ENCODE data around the gene ALG10B.
A peak's percentile ranks its signal among the peaks of the same experiment; 100 is the strongest.
"Not testable (repeated sequence)": the region's sequence is repeated elsewhere in the genome, so short reads cannot be mapped to it uniquely, and the experiment has no call there.

ALG10B gene, protein sequence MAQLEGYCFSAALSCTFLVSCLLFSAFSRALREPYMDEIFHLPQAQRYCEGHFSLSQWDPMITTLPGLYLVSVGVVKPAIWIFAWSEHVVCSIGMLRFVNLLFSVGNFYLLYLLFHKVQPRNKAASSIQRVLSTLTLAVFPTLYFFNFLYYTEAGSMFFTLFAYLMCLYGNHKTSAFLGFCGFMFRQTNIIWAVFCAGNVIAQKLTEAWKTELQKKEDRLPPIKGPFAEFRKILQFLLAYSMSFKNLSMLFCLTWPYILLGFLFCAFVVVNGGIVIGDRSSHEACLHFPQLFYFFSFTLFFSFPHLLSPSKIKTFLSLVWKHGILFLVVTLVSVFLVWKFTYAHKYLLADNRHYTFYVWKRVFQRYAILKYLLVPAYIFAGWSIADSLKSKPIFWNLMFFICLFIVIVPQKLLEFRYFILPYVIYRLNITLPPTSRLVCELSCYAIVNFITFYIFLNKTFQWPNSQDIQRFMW

DNA sequence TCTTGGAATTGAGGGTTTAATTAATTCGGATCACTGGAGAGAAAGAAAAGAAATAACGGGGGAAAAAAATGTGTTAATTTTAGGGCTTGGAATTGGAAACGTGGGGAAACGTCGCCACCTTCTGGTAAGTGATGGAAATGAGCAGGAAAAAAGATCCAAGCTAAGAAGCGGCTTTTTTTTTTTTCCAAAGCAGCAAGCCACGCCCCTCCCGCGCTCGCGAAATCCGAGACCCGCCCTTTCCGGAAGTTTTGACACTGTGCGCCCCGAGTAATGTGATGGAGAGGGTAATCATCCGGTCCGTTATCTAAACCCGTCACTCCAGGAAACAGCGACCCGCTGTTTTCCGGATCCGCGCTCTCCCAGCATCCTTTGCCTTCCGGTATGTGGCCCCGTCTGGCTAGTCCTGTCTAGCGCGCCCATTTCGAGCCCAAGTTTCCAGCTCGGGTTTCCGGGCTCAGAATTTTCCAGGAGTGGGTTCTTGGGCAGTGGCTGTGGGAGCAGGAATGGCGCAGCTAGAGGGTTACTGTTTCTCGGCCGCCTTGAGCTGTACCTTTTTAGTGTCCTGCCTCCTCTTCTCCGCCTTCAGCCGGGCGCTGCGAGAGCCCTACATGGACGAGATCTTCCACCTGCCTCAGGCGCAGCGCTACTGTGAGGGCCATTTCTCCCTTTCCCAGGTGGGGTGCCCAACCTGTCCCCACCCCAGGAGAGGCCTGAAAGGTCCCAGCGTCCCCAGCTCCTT lies at the start of gene ALG10B:
ALG10B (plus strand) TSS at position 384 of the 739 bp plus-strand sequence; CDS start at position 504, 120 bp downstream.
- DNase-seq = peak; percentile 75

DNA sequence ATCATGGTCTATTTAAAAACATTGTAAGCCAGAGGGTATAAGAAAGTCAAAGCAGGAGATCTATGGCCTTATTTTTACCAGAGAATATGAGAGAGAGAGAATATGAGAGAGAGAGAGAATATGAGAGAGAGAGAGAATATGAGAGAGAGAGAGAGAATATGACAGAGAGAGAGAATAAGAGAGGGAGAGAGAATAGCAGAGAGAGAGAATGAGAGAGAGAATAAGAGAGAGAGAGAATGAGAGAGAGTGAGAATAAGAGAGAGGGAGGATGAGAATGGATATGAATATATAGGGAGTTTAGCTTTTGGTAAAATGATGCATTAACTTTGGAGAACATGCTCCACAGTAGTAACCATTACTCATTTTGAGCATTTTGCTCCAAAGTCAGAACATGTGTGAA lies 48.0 kb upstream of the ALG10B start:
- DNase-seq = no peak

DNA sequence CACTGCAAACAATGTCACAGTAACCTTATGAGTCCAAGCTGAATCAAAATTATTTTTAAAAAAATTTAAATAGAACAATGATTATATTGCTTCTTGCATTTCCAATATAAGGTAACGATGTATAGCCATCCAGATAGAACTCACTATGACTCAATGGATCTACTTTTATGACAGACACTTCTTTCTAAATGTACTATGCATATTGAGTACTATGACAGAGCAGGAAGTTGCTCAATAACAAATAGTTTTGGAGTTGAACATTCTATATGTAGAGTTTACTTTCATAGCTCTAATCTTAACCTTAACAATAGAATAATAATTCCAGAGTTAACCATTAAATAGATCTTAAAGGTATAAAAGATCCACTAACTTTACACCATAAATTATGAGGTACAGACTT lies 46.7 kb upstream of the ALG10B start:
- no peak for DNase-seq

DNA sequence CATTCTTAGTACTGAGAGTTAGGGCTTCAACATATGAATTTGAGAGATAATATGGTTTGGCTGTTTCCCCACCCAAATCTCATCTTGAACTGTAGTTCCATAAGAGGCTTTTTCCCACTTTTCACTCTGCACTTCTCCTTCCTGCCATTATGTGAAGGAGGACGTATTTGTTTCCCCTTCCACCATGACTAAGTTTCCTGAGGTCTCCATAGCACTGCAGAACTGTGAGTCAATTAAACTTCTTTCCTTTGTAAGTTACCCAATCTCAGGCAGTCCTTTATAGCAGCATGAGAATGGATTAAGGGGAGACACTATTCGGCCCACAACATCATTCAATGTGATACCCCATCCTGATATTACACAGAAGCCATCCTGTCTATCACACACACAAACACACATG lies 36.8 kb upstream of the ALG10B start:
- DNase-seq = no peak

DNA sequence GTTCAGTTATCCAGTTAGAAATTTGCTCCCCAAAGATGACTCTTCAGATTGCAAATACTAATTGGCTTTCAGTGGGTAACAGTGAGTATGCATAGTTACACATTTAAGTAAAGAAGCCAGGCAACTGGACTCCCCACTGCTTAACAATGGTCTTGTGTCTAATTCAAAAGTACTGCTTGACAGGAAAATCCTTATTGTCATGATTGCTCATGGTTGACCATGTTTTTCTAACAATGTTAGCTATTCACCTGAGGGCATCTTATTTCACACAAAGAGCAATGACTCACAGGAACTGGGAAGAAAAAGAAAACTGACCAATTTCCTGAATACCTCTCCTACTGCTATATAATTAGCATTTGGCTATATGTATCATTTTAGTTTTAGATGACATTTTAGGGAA lies 33.7 kb upstream of the ALG10B start:
- no peak for DNase-seq

DNA sequence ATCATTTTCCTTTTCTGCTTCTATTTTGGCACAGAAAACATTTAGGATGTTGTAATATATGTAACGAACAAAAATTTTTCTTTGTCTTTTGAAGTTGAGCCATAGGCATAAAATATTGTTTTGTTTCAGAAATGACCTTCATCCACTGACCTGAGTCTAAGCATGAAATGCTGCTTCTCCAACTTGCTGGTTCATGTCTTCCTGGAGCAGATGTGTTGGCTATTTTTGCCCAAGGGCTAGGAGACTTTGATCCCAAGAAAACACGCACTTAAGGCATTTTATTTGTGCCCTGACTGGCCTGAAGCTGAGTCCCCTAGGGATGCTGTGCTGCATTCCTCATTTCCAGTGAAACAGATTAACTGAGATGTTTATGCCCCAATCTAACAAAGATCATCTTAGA lies 27.2 kb upstream of the ALG10B start:
- DNase-seq = no peak

DNA sequence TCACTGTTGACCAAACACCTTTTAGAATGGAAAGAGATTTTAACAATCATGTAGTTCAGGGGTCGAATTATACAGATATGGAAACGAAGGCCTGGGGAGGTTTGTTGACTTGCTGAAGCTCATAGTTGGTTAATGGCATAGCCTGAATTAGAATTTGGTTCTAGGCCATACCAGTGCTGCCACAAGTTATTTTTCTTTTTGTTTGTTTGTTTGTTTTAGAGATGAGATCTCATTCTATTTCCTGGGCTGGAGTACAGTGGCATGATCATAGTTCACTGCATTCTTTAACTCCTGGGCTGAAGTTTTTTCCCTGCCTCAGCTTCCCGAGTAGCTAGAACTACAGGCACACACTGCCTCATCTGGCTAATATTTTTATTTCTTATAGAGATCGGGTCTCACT lies 25.4 kb upstream of the ALG10B start:
- DNase-seq = no peak

DNA sequence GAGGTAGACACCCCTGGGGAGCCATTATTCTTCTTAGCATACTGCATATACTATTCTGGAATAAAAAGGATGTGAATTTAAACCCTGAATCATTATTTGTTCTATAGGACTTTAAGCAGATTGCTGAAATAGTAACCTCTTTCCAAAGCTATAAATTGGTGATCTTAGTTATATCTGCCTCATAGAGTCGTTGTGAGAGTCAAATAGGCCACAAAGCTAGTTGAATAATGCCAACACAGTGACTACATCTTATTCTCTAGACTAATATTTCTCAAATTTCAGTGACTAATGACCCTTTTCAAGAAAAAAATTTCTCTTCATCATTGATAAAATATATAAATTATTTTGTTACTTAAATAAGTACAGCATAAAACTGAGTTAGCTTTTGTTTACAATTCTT lies 13.6 kb upstream of the ALG10B start:
- not testable (repeated sequence) for DNase-seq

DNA sequence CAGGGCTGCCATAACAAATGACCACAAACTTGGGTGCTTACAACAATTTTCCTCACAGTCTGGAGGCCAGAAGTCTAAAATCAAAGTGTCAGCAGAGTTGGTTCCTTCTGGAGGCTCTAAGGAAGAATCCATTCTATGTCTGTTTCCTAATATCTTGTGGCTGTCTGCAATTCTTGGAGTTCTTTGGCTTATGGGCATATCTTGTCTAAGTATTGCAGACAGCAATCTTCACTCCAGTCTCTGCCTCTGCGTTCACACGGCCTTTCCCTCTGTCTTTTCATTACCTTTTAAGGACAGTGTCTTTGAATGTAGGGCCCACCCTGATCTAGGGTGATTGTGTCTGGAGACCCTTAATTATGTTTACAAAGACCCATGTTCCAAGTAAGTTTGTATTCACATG lies 5.4 kb downstream of the ALG10B start:
- DNase-seq = not testable (repeated sequence)

DNA sequence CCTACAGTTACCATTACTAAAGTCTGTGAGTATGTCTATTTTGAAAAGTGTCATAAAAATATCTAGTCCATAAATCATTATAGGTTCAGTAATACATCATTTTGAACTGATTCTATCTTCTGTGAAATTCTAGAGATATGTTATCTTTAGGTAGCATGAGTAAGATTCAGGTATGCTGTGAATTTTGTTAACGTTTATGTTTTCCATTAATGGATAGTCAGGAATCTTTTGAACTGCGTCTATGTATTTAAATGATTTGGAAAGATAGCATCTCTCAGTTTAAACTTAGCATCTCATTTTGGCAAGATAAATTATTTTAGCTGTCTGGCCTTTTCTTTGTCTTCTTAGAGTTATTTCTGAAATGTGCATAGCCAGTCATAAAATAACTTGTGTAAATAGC lies 8.3 kb downstream of the ALG10B start:
- DNase-seq = no peak

DNA sequence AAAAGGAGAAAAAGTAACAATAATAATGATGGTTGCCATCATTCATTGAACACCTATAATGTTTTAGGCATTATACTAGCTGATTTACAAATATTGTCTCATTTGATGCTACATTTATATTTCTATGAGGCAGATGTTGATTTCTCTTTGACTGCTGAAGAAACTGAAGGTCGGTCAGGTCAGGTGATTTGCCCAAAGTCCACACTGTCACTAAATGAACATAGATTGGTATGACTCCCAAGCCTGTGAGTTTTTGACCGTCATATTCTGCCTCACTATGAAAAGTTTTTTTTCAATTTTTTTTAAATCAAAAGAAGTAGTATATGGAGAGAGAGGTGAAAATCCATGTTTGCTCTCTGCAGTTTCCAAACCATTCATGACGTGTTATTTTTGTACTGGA lies 10.8 kb downstream of the ALG10B start:
- no peak for DNase-seq

DNA sequence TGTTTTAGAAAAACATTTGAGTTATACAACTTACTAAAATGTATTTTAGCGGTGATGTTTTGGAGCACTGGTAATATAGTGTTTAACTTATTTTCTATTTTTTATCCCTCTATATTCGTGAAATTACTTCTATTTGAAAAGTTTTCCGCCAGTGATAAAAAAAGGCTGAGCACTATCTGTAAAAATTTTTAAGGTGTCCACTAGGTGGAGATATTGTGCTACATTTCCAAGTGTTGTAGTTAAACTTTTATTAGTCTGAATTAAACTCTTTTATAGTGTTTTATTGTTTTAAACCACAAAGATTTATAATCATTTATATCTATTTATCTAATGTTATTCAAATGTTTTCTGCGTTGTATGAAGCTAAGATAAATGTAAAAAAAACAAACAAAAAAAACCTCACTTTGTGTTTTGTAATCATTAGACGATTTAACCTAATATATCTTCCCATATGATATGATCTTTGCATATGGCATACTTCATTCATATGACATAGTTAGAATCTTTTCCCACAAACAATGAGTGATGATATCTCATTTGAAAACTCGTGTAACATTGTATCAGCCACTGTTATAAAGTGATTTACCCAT lies 11.8 kb downstream of the ALG10B start:
- peak; percentile 1 for DNase-seq

DNA sequence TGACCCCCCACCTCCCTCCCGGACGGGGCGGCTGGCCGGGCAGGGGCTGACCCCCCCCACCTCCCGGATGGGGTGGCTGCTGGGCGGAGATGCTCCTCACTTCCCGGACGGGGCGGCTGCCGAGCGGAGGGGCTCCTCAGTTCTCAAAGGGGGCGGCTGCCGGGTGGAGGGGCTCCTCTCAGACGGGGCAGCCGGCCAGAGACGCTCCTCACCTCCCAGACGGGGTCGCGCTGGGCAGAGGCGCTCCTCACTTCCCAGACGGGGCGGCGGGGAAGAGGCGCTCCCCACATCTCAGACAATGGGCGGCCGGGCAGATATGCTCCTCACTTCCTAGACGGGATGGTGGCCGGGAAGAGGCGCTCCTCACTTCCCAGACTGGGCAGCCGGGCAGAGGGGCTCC lies 13.8 kb downstream of the ALG10B start:
- DNase-seq = not testable (repeated sequence)

DNA sequence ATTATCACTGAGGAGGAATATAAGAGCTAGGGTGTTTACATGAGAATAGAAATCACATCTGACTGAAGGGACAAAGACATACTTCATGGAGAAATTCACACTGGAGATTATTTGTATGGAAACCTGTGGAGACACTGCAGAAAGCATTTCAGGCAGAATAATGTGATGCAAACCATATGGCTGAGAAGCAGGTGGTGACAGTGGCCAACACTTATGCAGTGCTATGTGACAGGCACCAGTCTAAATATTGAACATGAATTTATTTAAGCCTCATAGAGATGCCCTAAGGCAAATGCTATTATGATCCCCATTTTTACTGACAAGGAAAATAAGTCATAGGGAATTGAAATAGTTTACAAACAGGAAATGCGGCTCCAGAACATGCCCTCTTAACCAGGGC lies 16.2 kb downstream of the ALG10B start:
- no peak for DNase-seq

DNA sequence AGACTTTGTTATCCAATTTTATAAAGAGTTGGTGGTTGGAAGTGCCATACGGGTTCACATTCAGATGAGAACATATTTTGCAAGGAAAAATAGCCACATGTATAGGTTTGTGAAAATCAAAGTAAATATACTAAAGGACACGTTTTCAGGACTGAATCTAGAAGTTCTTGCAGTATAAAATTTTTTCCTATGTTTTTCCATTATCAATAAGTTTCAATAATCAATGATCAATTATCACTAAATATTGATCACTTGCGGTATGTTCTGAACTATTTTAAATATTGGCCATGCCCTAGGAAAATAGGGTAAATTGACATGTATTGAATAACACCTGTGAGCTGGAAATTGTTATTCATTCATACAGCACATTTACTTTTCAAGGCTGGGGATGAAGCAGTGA lies 25.9 kb downstream of the ALG10B start:
- DNase-seq = no peak

DNA sequence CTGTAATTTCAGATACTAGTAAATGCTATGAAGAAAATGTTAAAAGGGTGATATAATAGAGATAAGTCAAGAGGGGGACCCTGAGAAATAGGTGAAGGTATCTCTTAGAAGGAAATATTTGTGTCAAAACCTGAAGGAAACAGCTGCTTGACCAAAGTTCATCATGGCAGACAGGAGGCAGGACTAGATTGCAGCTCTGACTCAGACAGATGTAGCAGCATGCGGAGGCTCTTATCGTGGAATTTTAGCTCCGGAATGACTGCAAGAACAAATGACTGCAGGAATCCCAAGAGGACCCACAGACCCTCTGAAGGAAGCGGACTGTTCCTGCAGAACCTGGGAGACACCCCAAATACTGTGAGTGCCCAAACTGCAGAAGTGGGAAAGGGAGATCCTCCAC lies 26.7 kb downstream of the ALG10B start:
- DNase-seq = not testable (repeated sequence)

DNA sequence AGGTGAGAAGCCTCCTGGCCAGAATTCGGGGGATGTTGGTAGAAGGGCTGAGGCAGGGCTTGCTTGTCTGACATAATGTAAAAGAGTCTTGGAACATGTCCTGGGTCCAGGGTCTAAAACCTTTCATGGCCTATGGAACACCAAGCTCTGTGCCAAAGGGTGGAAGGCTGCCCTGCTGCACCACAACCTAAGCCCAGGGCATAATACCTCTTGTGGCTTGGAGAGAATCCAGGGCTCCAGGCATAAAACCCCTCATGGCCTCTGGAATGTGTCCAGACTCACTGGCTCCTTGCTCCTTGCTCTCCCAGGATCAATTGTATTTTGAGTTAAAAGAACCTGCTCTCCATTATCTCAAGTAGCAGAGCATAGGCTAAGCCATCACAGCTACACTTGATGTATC lies 27.3 kb downstream of the ALG10B start:
- not testable (repeated sequence) for DNase-seq

DNA sequence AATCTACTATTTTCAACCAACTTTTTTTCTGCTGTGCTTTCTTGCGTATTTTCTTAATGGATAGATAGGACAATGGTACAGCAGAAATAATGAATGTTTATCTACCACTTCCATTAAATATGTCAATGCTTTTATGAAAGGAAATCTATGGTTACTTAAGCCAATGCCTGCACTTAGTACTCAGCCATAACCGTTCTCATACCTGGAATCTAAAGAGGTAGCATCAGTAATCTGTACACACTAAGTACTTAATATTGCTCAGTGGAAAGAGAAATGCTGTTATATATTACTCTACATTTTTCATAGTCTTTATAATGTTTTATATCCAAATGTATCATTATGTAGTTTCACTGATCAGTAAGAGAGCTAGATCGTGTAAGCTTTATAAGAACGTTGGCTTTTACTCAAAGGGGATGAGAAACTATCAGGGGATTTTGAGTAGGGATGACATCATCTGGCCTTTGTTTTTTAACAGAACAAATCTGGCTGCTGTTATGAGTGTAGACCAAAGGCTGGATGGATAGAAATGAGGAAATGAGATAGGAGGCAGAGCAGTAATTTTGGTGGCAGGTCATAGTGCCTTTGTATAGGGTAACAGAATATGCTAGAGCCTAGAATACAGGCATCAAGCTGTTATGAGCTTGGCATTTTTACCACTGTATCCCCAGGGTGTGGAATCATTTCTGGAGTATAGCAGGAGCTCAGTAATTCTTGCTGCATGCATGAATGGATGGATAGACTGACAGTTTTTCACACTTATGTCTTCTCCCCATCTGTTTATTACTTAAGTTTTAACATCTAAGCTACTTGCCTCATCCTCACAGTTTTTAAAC lies 34.0 kb downstream of the ALG10B start:
- DNase-seq = no peak

DNA sequence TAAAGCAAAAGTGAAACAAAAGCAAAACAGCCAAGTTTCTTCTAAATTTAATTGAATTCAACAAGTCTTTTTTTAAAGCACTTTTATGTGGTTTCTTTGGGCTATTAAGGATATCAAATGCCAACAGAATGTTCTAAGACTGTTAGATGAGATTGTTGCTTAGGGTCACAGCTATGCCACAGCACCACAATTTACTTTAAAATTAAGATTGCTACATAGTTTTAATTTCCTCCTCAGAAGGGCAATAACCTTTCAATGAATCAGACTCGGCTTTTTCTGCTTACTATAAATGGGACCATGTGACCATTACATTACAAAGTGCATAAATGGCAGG lies 34.6 kb downstream of the ALG10B start:
- DNase-seq = not testable (repeated sequence)

DNA sequence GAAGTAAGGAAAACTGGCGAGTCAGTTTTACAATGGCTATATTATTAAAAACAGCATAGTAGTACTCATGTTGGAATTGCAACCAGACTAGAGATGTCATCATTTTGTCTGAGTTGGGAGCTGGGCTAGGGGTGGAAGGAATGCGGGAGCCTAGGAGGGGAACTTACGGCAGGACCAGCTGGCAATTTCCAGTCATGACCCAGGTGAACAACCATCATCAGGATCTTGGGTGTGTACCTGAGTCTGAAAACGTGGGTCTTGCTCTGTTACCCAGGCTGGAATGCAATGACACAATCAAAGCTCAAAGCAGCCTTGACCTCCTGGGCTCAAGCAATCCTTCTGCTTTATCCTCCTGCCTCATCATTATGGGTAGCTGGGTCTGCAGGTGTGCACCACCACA lies 50.9 kb downstream of the ALG10B start:
- DNase-seq = no peak

DNA sequence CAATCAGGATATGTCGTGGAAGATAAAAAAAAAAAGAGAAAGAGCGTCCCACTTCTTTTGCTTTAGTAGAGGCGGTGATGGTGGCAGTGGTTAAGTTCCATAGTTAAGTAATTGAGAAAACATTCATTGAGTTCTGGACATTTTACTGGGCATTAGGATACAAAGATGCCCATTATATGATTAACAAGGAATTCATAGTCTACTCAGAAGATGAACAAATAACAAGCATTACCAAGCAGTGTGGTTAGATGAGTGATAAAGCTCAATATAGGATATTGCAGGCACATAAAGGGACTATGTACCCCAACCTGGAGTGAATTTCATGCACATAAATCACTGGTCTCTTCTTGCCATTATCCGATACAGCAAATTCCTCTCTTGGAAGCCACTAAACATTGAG lies 53.7 kb downstream of the ALG10B start:
- no peak for DNase-seq

DNA sequence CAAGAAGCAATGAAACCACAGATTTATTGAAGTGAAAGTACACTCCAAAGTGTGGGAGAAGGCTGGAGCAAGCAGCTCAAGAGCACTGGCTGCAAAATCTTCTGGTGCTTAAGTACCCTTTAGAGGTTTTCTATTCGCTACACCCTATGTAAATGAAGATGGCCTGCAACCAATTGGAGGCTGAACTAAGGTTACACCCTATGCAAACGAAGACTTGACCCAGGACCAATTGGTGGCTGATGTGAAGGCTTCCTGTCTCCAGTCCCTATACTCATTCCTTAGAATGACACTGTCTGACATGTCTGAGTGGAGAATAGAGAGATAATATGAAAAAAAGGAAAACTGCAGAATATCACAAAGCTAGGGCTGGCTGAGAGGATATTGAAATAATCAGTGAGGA lies 57.2 kb downstream of the ALG10B start:
- DNase-seq = no peak

DNA sequence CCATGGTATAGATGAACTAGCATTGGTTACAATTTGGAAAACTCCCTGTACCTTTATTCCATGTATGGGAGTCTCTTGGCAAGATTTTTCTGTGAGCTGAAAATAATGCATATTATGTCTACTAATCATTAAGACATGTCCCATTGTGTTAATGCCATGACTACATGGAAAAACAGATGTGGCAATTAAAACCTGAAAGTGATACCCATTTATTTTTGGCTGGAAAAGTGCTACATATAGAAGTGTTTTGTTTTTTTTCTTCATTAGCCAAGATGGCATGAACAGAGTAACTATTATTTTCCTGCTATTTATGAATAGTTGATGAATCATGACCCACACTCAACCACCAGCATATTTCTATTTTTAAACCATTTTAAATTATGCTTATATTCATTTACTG lies 58.2 kb downstream of the ALG10B start:
- DNase-seq = no peak
